ENCODE results near the gene LARP1.
A peak's percentile ranks its signal among the peaks of the same experiment; 100 is the strongest.
"Not testable (repeated sequence)": the region's sequence is repeated elsewhere in the genome, so short reads cannot be mapped to it uniquely, and the experiment has no call there.

The LARP1 gene

DNA sequence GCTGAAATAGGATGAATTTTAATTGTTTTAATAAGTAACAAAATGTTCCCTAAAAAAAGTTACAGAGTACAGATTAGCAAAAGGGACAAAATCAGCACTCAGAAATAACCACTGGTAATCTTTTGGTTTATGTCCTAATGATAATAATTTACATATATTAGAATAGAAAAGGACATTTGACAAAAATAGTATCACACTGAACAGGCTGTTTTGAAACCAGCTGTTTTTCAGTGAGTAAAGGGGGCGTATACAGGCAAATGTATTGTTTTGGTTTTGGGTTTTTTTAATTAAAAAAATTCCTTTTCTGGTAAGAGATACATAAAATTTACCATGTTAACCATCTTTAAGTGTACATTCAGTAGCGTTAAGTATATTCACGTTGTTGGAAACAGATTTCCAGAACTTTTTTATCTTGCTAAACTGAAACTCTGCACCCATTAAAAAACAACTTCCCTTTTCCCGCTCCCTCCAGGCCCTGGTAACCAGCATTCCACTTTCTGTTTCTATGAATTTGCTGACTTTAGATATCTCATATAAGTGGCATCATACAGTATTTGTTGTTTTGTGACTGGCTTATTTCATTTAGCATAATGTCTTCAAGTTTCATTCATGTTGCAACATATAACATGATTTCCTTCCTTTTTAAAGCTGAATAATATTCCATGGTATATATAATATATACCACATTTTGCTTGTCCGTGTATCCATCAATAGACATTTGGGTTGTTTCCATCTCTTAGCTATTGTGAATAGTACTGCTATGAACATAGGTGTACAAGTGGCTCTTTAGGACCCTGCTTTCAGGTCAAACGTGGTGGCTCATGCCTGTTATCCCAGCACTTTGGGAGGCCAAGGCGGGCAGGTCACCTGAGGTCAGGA is 20.6 kb upstream of the LARP1 start:
- DNase-seq (ENCODE audit: low read depth in 3 of 3, low spot score in 1 of 3): no peak

DNA sequence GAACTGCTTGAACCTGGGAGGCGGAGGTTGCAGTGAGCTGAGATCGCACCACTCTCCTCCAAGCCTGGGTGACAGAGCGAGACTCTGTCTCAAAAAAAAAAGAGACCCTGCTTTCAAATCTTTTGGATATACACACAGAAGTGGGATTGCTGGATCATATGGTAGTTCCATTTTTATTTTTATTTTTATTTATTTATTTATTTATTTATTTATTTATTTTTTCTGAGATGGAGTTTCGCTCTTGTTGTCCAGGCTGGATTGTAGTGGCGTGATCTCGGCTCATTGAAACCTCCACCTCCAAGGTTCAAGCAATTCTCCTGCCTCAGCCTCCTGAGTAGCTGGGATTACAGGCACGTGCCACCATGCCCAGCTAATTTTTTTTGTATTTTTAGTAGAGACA is 19.8 kb upstream of the LARP1 start:
- not testable (repeated sequence) for DNase-seq (ENCODE audit: low read depth in 3 of 3, low spot score in 1 of 3)

DNA sequence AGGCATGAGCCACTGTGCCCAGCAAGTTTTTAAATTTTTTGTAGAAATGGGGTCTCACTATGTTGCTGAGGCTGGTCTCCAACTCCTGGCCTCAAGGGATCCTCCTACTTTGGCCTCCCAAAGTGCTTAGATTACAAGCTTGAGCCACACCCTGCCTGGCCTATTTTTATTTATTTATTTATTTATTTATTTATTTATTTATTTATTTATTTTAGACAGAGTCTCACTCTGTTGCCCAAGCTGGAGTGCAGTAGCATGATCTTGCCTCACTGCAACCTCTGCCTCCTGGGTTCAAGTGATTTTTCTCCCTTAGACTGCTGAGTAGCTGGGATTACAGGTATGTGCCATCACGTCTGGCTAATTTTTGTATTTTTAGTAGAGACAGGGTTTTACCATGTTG is 18.8 kb upstream of the LARP1 start:
- DNase-seq (ENCODE audit: low read depth in 3 of 3, low spot score in 1 of 3): not testable (repeated sequence)

DNA sequence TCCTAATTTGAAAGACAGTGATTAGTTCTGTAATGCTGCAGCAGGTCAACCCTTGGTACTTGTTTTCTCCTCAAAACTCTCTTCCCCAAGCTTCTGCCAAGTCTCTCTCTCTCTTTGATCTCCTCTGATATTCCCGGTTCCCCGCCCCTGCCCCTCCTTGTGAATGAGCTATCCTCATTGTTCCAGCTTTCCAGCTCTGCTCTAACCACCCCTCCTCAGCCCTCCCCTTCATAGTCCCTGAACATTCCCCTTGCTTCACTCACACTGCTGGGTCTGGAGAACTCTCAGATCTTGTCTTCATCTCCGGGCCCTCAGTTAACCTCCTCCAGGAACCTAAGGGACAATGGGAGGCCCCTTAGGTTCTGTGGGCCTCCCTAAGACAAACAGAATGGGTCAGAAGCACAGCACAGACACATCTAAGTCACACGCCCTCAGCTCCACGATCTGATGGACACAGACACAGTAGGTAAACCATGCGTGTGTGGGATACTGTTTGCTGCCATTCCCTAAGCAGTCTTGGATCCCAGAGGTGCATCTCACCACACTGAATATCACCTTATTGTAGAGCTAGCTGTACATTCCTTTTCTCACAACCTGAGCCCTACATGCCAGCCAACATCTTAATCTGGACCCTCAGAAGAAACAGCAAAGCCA is 17.4 kb upstream of the LARP1 start:
- DNase-seq (ENCODE audit: low read depth in 3 of 3, low spot score in 1 of 3): no peak

DNA sequence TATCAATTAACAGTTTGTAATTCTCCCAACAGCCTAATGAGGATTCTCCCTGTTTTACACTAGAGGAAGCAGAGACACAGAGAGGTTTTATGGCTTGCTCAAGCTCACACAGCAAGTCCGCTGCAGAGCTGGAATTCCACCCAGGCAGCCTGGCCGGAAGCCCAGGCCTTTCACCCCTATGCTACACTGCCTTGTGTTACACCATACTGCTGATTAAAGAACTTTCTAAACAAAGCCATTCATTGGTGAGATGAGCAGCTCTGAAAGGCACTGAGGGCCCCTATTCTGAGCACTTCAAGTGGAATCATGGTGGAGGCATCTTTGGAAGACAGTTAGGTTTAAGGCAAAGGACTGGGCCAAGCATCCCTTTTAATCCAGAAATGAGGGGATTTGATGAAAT is 14.7 kb upstream of the LARP1 start:
- no peak for DNase-seq (ENCODE audit: low read depth in 3 of 3, low spot score in 1 of 3)

DNA sequence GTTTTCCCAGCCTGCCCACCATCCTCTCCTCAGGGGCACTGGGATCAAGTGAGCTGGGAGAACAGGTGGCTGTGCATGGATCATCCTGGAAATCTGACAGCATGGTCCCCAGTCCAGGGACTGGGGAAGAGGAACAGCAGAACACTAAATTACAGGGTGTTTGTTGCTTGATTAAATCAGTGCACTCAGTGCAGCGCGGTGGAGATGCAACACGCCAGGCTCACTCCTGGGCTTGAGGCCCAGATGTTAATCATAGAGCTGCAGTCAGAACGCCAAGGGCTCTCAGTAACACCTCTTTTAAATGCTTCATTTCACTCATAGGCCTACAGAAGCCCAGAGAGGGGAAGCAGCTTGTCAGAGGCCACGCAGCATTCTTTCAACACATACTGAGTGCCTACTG is 14.2 kb upstream of the LARP1 start:
- DNase-seq (ENCODE audit: low read depth in 3 of 3, low spot score in 1 of 3): no peak

DNA sequence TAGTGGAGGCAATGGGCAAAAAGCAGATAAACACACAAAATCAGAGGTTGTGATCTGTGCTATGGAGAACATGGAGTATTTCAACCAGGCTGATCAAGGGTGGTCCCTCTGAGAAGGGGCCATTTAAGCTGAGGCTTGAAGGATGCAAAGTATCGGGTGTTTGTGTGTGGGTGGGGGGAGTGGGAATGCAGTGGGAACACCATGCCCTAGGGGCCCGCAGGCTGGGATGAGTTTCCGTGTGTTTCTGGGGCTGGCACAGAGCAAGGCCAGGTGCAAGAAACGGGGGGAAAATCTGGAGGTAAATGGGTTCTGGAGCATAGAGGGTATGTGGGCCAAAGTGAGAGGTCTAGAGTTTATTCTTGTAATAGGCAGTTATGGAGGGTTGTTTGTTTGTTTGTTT is 13.8 kb upstream of the LARP1 start:
- no peak for DNase-seq (ENCODE audit: low read depth in 3 of 3, low spot score in 1 of 3)

DNA sequence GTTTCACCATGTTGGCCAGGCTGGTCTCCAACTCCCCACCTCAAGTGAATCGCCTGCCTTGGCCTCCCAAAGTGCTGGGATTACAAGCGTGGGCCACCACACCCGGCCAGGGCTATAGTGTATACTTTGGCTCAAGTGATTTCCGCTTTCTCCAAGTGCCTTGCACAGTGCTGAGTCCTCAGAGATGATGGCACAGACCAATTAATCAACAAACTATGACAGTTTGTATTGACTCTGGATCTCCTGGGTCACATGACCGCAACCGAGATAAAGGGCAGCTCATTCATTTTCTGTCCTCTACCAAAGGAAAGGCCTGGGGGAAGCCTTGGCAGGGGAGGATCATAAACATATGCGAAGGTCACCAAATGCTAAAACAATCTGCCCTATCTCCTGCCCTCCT is 11.4 kb upstream of the LARP1 start:
- no peak for DNase-seq (ENCODE audit: low read depth in 3 of 3, low spot score in 1 of 3)

DNA sequence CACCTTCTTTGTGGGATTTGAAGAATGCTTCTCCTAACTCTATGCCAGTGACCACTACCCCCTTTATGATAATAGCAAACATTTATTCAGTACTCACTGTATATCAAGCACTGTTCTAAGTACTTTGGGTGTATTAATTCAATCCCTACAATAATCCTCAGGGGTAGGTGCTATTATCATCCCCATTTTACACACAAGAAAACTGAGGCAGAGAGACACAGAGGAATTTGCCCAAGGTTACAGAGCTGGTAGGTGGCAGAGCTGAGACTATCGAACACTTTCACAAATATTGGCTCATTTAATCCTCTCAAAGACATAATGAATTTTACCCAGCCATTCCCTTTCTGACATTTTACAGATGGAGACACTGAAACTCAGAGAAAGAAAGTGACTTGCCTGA is 9.8 kb upstream of the LARP1 start:
- no peak for DNase-seq (ENCODE audit: low read depth in 3 of 3, low spot score in 1 of 3)

DNA sequence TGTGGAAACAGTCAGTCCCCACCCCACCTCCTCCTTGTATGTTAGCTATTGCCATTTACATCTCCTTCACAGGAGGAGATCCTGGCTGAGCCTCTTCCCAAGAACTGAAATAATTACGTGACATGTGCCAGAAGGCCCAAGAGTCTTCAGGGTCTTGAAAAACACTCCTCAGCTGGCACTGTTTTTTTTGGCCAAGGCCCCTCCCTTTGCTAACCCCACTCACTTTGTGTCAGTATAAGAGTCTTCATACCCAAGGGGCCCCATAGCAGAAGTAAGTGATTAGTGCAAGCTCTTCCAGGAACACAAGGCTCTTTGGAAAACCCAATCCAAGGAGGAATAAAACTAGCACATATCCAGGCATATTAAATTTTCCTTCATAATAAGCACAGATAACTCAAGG is 5.7 kb upstream of the LARP1 start:
- DNase-seq (ENCODE audit: low read depth in 3 of 3, low spot score in 1 of 3): no peak

DNA sequence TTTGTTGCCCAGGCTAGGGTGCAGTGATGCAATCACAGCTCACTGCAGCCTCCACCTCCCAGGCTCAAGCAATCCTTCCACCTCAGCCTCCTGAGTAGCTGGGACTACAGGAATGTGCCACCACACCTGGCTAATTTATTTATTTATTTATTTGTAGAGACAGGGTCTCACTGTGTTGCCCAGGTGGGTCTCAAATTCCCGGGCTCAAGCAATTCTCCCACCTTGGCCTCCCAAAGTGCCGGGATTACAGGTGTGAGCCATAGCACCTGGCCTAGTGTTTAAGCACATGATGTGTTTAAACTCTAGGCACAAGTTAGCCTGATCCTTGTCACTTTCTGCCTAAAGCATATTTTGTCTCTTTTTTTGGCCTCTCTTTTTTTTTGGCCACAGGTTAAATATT is 4.5 kb upstream of the LARP1 start:
- DNase-seq (ENCODE audit: low read depth in 3 of 3, low spot score in 1 of 3): not testable (repeated sequence)

DNA sequence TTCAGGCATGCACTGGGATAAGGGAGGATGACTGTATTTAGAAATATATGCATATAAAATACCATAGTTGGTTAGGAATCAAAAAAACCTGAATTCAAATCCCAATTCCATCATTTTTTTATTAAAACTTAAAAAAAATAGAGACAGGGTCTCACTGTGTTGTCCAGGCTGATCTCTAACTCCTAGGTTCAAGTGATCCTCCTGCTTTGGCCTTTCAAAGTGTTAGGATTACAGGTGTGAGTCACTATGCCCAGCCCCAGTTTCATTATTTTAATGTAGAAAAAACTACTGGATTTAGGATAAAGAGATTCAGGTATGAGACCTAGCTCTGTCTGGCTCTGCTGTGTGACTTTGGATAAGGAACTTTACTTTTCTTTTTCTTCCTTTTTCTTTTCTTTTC is 3.3 kb upstream of the LARP1 start:
- DNase-seq (ENCODE audit: low read depth in 3 of 3, low spot score in 1 of 3): no peak

DNA sequence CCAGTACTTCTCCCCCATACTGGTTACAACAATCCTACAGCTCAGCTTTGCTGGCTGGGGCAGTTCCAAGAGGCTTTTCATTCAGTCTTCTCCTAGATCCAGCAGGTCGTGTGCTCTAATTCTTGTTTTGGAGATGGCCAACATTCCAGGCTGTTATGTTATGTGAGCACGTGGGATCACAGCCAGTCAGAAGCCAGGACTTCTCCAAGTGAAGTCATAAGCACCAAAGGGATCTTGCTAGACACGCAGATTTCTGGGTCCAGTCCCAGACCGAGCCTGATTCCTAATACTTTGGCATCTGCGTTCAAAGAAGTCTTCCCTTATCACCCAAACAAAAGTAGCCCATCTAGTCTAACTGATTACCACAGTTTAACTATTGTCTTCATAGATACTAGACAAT is 1.4 kb upstream of the LARP1 start:
- no peak for DNase-seq (ENCODE audit: low read depth in 3 of 3, low spot score in 1 of 3)

DNA sequence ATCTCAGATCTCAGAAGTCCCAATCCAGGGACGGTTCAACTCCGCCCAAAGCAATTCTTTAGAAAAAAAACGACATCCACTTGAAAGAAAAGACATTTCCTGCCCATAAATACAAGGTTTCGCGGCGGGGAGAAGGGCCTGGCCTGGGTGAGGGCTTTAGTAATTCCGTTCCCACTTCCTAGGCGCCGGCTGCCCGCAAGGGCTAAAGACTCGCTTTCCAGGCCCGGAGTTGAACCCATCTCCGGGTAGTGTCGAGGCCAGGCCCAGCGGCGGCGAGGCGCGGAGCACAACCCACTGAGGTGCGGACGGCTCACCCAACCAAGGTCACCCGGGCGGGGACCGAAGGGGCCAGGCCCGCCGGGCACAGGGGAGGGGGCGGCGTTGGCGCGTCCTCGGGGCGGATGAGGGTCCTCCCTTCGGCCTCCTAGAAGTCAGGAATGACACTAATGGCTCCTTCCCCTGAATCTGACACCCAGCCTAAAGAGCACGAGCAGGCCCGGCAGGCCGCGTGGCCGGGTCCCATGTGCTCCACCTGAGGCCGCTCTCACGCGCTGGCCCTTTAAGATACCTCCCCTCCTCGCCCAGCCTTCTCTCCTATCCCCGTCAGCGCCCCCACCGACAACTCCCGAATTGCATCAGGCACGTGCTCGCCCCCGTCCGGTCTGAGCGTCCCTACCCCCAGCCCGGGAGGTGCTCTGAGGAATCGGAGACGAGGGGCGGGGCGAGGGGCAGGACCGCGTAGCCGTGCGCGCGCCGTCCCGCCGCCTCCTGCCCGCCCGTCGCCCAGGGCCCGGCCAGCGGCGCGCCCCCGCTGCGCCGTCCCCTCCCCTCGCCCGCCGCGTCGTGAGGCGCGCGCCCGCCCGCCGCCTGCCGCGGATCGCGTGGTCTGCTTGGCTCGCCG is 467 bp upstream of the LARP1 start:
- peak; percentile 98 to 99 (median 98) for DNase-seq (ENCODE audit: low read depth in 3 of 3, low spot score in 1 of 3)

DNA sequence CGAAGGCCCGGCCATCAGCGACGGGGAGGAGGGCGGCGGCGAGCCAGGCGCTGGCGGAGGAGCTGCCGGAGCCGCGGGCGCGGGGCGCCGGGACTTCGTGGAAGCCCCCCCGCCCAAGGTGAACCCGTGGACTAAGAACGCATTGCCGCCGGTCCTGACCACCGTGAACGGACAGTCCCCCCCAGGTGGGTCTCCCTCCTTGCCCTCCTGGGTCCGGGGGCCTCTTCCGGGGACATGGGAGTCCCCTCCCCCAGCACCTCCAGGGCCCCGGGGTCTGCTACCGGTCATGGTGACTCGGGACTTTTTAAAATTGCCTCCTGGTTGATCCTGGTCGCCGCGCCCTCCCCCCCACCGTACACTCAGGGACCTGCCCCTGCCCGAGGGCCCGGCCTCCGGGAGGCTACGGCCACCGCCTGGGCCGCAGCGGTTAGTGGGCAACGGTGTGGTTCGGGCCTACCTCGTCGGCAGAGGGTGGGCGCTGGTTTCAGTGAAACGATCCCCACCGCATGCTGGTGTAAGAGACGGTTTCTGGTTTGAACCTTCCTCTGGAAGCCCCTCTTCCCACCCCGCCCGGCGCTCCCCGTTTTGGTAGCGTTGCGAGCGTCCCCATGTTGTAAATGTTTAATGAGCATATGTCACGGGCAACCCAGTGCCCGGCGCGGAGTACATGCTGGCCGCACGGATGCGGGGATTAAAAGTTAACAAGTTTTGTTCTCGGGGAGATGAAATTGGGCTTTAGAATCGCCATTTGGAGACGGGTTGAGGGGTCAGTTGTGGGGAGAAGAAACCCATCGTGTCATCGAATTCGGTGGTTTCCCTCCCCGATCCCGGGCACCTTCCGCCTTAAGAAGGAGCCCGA is 1.1 kb downstream of the LARP1 start:
- DNase-seq (ENCODE audit: low read depth in 3 of 3, low spot score in 1 of 3): peak; percentile 8 to 37 (median 12)

DNA sequence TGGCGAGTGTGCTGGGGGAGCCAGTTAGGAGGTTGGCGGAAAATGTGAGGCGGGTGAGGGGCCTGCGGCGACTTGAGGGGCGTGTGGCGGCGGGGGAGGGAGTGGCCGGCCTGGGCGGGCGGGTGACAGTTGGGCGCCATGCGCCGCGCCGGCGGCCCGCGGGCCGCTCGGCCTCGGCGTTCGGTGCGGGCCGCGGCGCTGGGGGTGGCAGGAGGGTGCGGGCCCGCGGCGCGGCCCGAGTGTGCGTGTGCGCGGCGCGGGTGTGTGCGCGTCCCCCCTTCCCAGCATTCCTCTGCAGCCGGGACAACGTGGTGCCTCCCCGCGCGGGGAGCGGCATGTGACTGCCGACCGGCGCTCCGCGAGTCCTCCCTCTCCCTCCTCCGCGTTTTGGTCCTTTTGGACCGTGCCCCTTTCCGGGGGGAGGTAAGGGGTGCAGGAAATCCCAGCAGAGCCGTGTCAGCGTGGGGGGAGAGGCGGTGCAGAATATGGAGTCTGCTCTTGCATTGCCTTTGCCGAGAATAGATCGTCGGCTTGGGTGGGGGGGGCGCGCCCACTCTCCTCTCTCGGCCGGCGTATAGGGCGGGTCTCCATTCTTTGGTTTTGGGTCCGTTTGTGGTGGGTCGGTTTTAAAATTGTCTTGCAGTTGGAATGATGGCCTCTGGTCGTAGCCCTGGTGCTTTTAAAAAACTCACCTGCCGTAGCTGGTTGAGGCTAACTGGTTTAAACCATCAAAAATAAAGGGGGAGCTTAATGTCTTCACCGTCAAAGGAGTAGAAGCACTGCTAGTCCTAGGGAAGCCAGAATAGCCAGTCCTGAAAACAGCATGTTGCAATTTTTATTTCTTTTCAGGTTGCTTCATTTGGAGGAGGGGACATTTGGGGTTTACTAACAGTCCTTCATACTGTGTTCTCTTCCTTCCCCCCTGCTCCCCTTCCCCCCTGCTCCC is 2.0 kb downstream of the LARP1 start:
- peak in 2 of 3 donors; percentile 21 to 45 for DNase-seq (ENCODE audit: low read depth in 3 of 3, low spot score in 1 of 3)

DNA sequence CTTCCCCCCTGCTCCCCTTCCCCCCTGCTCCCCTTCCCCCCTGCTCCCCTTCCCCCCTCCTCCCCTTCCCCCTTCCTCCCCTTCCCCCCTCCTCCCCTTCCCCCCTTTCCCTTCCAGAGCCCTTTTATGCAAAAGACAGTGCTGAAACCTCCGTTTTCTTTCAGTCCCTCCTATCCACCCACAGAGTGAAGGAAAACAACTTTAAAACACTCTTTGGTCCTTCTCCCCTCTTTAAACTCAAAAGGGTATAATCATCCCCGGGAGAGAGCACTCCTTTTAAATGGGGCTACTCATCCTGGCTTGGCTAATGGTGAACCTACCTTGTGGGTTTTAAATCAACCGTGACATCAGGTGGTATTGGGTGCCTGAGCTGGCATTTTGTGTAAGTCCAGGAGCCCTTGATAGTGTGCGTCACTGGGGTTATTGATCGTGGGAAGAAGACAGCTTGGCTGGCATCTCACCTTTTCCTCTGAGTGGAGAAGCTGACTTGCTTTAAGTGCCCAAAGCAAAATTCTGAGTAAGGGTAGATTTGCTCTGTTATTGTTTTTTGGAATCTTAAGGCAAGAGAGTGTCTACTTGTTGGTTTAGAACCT is 2.7 kb downstream of the LARP1 start:
- DNase-seq (ENCODE audit: low read depth in 3 of 3, low spot score in 1 of 3): peak in 2 of 3 donors; percentile 4 to 6

DNA sequence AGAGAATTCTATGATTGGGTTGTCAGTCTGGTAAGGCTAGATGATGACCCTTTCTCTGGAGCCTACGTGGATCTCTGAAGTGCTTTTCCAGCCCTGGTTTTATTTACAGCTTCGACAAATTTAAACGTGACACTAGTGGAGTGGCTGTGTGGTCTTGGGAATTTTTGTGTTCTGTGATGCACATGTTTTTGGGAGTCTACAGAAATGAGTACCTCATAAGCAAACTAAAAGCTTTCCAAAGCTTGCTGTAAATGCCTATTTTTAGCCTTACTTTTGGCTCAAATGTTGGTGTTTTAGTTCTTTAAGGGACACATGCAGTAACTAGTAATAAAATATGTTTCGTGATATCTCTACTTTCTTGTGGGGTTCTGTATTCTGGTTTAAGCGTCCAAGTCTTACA is 3.3 kb downstream of the LARP1 start:
- DNase-seq (ENCODE audit: low read depth in 3 of 3, low spot score in 1 of 3): no peak

DNA sequence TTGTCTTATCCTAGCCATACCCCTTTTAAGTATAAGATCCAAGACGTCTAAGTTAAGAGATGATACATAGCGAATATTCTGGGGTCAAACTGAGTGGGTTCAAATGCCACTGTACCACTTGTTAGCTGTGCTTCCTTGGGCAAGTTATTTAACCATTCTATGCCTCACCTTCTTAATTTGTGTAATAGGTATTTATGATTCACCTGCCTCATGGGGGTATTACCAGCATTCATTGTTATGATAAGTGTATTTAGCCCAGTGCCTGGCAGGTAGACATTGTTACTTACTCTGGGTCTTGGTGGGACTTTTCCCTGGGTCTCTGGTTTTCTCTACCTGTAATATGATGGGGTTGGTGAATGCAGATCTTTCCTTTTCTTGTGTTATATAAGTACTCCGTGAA is 3.8 kb downstream of the LARP1 start:
- no peak for DNase-seq (ENCODE audit: low read depth in 3 of 3, low spot score in 1 of 3)
